ENCODE measurements around the gene AKIRIN1. TPM values are rescaled to one million over a fixed set of nuclear protein-coding genes. Genes with fewer than 3 reads are reported as not detected.

The AKIRIN1 gene, protein sequence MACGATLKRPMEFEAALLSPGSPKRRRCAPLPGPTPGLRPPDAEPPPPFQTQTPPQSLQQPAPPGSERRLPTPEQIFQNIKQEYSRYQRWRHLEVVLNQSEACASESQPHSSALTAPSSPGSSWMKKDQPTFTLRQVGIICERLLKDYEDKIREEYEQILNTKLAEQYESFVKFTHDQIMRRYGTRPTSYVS
- total RNA-seq: 10 to 100 TPM; 52.7 to 72.3 TPM

DNA sequence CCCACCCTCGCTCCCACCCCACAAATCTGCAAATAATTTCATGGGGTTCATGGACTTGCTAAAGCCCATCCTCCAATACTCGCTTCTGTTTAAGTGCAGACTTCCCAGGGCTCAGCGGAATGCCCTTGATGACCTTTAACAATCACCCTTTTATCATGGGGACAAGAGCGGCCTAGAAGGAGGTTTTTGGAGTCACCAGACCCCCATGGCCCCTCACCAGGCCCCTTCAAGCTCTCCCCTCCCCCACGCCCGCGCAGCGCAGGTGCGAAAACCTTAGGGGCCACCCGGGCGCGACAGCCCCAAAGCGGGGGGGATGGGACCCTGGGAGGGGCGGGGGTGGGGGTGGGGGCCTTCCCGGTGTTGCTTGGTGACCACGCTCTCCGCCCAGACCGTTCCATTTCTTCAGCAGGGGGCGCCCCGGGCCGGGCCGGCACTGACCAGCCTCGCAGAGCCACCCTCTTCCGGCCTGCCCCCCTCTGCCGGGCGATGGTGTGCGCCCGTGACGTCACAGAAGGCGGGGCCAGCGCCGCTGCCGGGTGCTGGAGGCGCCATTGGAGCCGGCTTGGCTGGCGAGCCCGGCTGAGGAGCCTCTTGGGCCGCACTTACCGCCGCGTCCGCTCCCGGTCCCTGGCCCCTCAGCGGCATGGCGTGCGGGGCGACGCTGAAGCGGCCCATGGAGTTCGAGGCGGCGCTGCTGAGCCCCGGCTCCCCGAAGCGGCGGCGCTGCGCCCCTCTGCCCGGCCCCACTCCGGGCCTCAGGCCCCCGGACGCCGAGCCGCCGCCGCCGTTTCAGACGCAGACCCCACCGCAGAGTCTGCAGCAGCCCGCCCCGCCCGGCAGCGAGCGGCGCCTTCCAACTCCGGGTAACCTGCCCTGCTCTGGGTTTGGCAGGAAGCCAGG is at the start of gene AKIRIN1:
TSS of gene AKIRIN1 (plus strand) at position 539 of the 900 bp plus-strand sequence. CDS start at position 644, 105 bp downstream.

GRCh38 chr1:38941527-38942019 is 49.5 kb upstream of the AKIRIN1 start, which contains the start of gene RHBDL2:
Gene RHBDL2 (minus strand): TSS chr1:38941830. CDS start chr1:38919212, 22,618 bp downstream.

GRCh38 chr1:39026051-39026865 is 35.2 kb downstream of the AKIRIN1 start, which contains the start of gene NDUFS5:
Gene NDUFS5 (plus strand): TSS chr1:39026350. CDS start chr1:39028725, 2,375 bp downstream.

Small RNA genes lying within 50 kb of the gene (small RNA-seq; reads per million reads assigned to genes)
- gene RF00019: 0 reads per million in 2 donors

Other genes starting within 250 kb of the AKIRIN1 start
- 10 to 100 TPM; 21.6 to 23.1 TPM for gene RRAGC, start 131.5 kb upstream of the AKIRIN1 start, total RNA-seq
- 10 to 100 TPM in 1 of 2 donors, 1 to 10 TPM in 1; 8.6 to 12.3 TPM for gene MYCBP, start 117.9 kb upstream of the AKIRIN1 start, total RNA-seq
- not detected for gene GJA9, start 109.7 kb upstream of the AKIRIN1 start, total RNA-seq
- gene RHBDL2, start 49.4 kb upstream of the AKIRIN1 start, total RNA-seq: not detected
- 100 to 1,000 TPM; 199 to 239 TPM for gene NDUFS5, start 35.1 kb downstream of the AKIRIN1 start, total RNA-seq
- 100 to 1,000 TPM; 123 to 146 TPM for gene MACF1, start 213.4 kb downstream of the AKIRIN1 start, total RNA-seq

Measured in melanocyte of skin (primary cell).